SK-N-SH treated with all-trans-retinoic acid at 6 μM for 48 hours (cell line): ENCODE measurements around the gene OFD1.

Experiments used
- ATAC-seq: fragments of 200-7000 bp; cut with Tn5 transposase; 3 replicates; pipeline ENCODE4 v1.9.1; 2020; ENCODE audit warnings: mild to moderate bottlenecking, moderate library complexity
- ARNTL ChIP-seq: fragments of 450-650 bp; formaldehyde crosslinking; IDR thresholded peaks from 2 replicates; pipeline ENCODE4 v1.5.0; 2020; ENCODE audit warnings: low read depth, mild to moderate bottlenecking, moderate library complexity, borderline replicate concordance
- BACH2 ChIP-seq: fragments of 250-450 bp; sonication (Bioruptor Pico); IDR thresholded peaks from 2 replicates; pipeline ENCODE4 v1.9.0; 2021; ENCODE audit warnings: mild to moderate bottlenecking, borderline replicate concordance
- CSDC2 ChIP-seq: fragments of 250-450 bp; sonication (Bioruptor Pico); IDR thresholded peaks from 2 replicates; pipeline ENCODE4 v1.5.0; 2020; ENCODE audit warnings: mild to moderate bottlenecking, moderate library complexity
- ESRRG ChIP-seq: fragments of 250-450 bp; sonication (Bioruptor Pico); IDR thresholded peaks from 2 replicates; pipeline ENCODE4 v1.6.1; 2021; ENCODE audit warnings: mild to moderate bottlenecking
- ISL1 ChIP-seq: fragments of 250-450 bp; sonication (Bioruptor Pico); IDR thresholded peaks from 2 replicates; pipeline ENCODE4 v2.1.2; 2022; ENCODE audit warnings: mild to moderate bottlenecking, moderate library complexity
- OSR1 ChIP-seq: fragments of 250-450 bp; sonication (Bioruptor Pico); IDR thresholded peaks from 2 replicates; pipeline ENCODE4 v1.8.0; 2022; ENCODE audit warnings: moderate library complexity, mild to moderate bottlenecking, inconsistent platforms
- POU6F1 ChIP-seq: fragments of 250-450 bp; sonication (Bioruptor Pico); IDR thresholded peaks from 2 replicates; pipeline ENCODE4 v1.8.0; 2021; ENCODE audit warnings: low read depth, mild to moderate bottlenecking, moderate library complexity, borderline replicate concordance
- PPARA ChIP-seq: fragments of 250-450 bp; sonication (Bioruptor Pico); IDR thresholded peaks from 2 replicates; pipeline ENCODE4 v1.5.0; 2020; ENCODE audit warnings: mild to moderate bottlenecking, borderline replicate concordance
- RARB ChIP-seq: fragments of 250-450 bp; sonication (Bioruptor Pico); IDR thresholded peaks from 2 replicates; pipeline ENCODE4 v1.8.0; 2021; ENCODE audit warnings: mild to moderate bottlenecking, moderate library complexity
- SNAI2 ChIP-seq: fragments of 250-450 bp; sonication (Bioruptor Pico); IDR thresholded peaks from 2 replicates; pipeline ENCODE4 v1.5.0; 2020; ENCODE audit warnings: mild to moderate bottlenecking, moderate library complexity
- TCF4 ChIP-seq: fragments of 250-450 bp; sonication (Bioruptor Pico); IDR thresholded peaks from 2 replicates; pipeline ENCODE4 v1.8.0; 2021; ENCODE audit warnings: mild to moderate bottlenecking, moderate library complexity, borderline replicate concordance
- ZFP30 ChIP-seq: fragments of 450-650 bp; formaldehyde crosslinking; IDR thresholded peaks from 2 replicates; pipeline ENCODE4 v1.5.0; 2022; ENCODE audit warnings: mild to moderate bottlenecking, moderate library complexity
- ZNF565 ChIP-seq: fragments of 450-650 bp; formaldehyde crosslinking; conservative IDR thresholded peaks from 2 replicates; pipeline ENCODE4 v1.5.0; 2020; ENCODE audit warnings: low read depth, mild to moderate bottlenecking, moderate library complexity
- ZNF70 ChIP-seq: fragments of 450-650 bp; formaldehyde crosslinking; IDR thresholded peaks from 2 replicates; pipeline ENCODE4 v1.5.0; 2020; ENCODE audit warnings: mild to moderate bottlenecking, moderate library complexity
- ZNF8 ChIP-seq: fragments of 450-650 bp; formaldehyde crosslinking; IDR thresholded peaks from 2 replicates; pipeline ENCODE4 v1.5.0; 2020; ENCODE audit warnings: mild to moderate bottlenecking, moderate library complexity
- TF ChIP-seq, protein P1 (sequence below): fragments of 250-450 bp; sonication (Bioruptor Pico); IDR thresholded peaks from 2 replicates; pipeline ENCODE4 v1.5.0; 2020; ENCODE audit warnings: mild to moderate bottlenecking, moderate library complexity
- TF ChIP-seq, protein P2 (sequence below): fragments of 250-450 bp; sonication (Bioruptor Pico); IDR thresholded peaks from 2 replicates; pipeline ENCODE4 v1.8.0; 2020; ENCODE audit warnings: mild to moderate bottlenecking, moderate library complexity, borderline replicate concordance
- TF ChIP-seq, protein P3 (sequence below): fragments of 250-450 bp; sonication (Bioruptor Pico); IDR thresholded peaks from 2 replicates; pipeline ENCODE4 v1.5.1; 2021; ENCODE audit warnings: mild to moderate bottlenecking, moderate library complexity

Gene OFD1

GRCh38 chrX:13702111-13702789, 32.3 kb upstream of the OFD1 start:
- TF ChIP-seq, protein P1, sequence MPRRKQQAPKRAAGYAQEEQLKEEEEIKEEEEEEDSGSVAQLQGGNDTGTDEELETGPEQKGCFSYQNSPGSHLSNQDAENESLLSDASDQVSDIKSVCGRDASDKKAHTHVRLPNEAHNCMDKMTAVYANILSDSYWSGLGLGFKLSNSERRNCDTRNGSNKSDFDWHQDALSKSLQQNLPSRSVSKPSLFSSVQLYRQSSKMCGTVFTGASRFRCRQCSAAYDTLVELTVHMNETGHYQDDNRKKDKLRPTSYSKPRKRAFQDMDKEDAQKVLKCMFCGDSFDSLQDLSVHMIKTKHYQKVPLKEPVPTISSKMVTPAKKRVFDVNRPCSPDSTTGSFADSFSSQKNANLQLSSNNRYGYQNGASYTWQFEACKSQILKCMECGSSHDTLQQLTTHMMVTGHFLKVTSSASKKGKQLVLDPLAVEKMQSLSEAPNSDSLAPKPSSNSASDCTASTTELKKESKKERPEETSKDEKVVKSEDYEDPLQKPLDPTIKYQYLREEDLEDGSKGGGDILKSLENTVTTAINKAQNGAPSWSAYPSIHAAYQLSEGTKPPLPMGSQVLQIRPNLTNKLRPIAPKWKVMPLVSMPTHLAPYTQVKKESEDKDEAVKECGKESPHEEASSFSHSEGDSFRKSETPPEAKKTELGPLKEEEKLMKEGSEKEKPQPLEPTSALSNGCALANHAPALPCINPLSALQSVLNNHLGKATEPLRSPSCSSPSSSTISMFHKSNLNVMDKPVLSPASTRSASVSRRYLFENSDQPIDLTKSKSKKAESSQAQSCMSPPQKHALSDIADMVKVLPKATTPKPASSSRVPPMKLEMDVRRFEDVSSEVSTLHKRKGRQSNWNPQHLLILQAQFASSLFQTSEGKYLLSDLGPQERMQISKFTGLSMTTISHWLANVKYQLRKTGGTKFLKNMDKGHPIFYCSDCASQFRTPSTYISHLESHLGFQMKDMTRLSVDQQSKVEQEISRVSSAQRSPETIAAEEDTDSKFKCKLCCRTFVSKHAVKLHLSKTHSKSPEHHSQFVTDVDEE (CRISPR knock-in tag) = no peak
- TF ChIP-seq, protein P2, sequence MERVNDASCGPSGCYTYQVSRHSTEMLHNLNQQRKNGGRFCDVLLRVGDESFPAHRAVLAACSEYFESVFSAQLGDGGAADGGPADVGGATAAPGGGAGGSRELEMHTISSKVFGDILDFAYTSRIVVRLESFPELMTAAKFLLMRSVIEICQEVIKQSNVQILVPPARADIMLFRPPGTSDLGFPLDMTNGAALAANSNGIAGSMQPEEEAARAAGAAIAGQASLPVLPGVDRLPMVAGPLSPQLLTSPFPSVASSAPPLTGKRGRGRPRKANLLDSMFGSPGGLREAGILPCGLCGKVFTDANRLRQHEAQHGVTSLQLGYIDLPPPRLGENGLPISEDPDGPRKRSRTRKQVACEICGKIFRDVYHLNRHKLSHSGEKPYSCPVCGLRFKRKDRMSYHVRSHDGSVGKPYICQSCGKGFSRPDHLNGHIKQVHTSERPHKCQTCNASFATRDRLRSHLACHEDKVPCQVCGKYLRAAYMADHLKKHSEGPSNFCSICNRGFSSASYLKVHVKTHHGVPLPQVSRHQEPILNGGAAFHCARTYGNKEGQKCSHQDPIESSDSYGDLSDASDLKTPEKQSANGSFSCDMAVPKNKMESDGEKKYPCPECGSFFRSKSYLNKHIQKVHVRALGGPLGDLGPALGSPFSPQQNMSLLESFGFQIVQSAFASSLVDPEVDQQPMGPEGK (CRISPR knock-in tag) = no peak
- TF ChIP-seq ZFP30 (CRISPR knock-in tag) (no peak), BACH2 (no peak), ZNF565 (CRISPR knock-in tag) (no peak), ISL1 (CRISPR knock-in tag) (no peak), RARB (no peak), ESRRG (CRISPR knock-in tag) (no peak), ZNF70 (CRISPR knock-in tag) (no peak), ARNTL (CRISPR knock-in tag) (no peak), PPARA (no peak), POU6F1 (CRISPR knock-in tag) (no peak), SNAI2 (CRISPR knock-in tag) (no peak), OSR1 (no peak)
- no peak for ATAC-seq

DNA sequence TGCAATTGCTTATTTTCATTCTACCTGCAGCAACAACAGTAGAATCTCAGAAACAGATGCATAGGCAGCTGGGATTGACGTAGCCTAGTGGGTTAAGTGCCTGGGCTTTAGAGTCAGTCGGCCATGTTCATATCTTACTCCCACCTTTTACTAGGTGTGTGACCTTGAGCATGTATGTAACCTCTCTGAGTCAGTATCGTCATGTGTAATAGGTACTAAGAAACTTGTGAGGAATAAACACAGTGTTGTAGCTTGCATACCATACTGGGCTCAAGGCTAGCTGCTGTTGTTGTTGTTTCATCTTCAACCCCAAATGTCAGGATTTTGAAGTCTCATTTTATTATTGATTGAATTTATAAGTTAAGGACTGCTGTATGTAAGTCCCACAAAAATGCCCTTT, 31.4 kb upstream of the OFD1 start:
- TF ChIP-seq ARNTL (CRISPR knock-in tag) (no peak), ZNF565 (CRISPR knock-in tag) (no peak), ZFP30 (CRISPR knock-in tag) (no peak), CSDC2 (CRISPR knock-in tag) (no peak), POU6F1 (CRISPR knock-in tag) (no peak)
- TF ChIP-seq, protein P2 (CRISPR knock-in tag) = no peak
- TF ChIP-seq, protein P3, sequence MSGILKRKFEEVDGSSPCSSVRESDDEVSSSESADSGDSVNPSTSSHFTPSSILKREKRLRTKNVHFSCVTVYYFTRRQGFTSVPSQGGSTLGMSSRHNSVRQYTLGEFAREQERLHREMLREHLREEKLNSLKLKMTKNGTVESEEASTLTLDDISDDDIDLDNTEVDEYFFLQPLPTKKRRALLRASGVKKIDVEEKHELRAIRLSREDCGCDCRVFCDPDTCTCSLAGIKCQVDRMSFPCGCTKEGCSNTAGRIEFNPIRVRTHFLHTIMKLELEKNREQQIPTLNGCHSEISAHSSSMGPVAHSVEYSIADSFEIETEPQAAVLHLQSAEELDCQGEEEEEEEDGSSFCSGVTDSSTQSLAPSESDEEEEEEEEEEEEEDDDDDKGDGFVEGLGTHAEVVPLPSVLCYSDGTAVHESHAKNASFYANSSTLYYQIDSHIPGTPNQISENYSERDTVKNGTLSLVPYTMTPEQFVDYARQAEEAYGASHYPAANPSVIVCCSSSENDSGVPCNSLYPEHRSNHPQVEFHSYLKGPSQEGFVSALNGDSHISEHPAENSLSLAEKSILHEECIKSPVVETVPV (CRISPR knock-in tag) = no peak
- ATAC-seq = no peak

DNA sequence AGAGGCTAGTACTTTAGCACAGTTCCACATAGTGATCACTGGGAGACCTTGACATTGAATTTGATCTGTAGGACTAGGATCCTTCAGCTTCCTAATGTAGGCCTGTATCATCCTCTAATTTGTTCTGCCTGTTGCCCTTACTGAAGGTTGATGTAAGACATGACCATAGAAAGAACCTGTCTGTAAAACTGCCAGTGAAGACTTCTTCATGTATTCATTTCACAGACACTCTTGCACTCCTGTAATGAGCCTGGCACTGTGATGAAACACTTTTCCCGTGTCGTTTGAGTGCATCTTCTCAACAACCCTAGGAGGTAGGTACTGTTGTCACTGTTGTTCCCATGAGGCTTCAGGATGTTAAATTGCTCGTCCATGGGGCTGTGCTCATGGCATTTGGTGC, 31.0 kb upstream of the OFD1 start:
- no peak for ATAC-seq
- TF ChIP-seq ZNF8 (CRISPR knock-in tag) = no peak
- no peak for TF ChIP-seq ZFP30 (CRISPR knock-in tag)
- TF ChIP-seq SNAI2 (CRISPR knock-in tag) = no peak
- TF ChIP-seq ARNTL (CRISPR knock-in tag) = no peak
- TF ChIP-seq TCF4 = no peak
- no peak for TF ChIP-seq PPARA
- no peak for TF ChIP-seq OSR1
